Upper lobe of left lung (tissue), 6 donors: ENCODE measurements around the gene ZNF638. TPM values are rescaled to one million over a fixed set of nuclear protein-coding genes. Genes with fewer than 3 reads are reported as not detected.
A peak's percentile ranks its signal among the peaks of the same experiment; 100 is the strongest.

Experiments used
- ATAC-seq, 2 donors: fragments of 200-7000 bp; cut with Tn5 transposase; one replicate each; pipeline ENCODE4 v1.9.1; 2022; ENCODE audit warnings: mild to moderate bottlenecking in 2 of 2, moderate library complexity in 2 of 2; ENCODE audit not compliant: low FRiP score in 2 of 2
- DNase-seq, 2 donors: peaks; one replicate each; pipeline ENCODE4 v3.0.0-alpha.2; 2019 to 2020
- H3K27ac ChIP-seq, 4 donors: fragments of 200-600 bp; sonication (generic); one replicate each; pipeline ENCODE4 v1.5.1; 2016 to 2019
- H3K27me3 ChIP-seq, 4 donors: fragments of 200-600 bp; sonication (generic); one replicate each; pipeline ENCODE4 v1.5.1; 2017 to 2019
- H3K36me3 ChIP-seq, 4 donors: fragments of 200-600 bp; sonication (generic); one replicate each; pipeline ENCODE4 v1.5.1; 2016 to 2019
- H3K4me1 ChIP-seq, 4 donors: fragments of 200-600 bp; sonication (generic); one replicate each; pipeline ENCODE4 v1.5.1; 2018 to 2019
- H3K4me3 ChIP-seq, 4 donors: fragments of 200-600 bp; sonication (generic); one replicate each; pipeline ENCODE4 v1.5.1; 2017 to 2019; ENCODE audit warnings: mild to moderate bottlenecking in 2 of 4, moderate library complexity in 1 of 4
- H3K9me3 ChIP-seq, 4 donors: fragments of 200-600 bp; sonication (generic); one replicate each; pipeline ENCODE4 v1.5.1; 2018 to 2019
- EP300 ChIP-seq, 4 donors: sonication (generic); formaldehyde crosslinking; IDR thresholded peaks; one replicate each; pipeline ENCODE4 v1.5.1; 2017; ENCODE audit warnings: antibody characterized with exemption in 4 of 4, control low read depth in 2 of 4
- POLR2A ChIP-seq, 4 donors: fragments of 450-650 bp; IDR thresholded peaks; one replicate each; pipeline ENCODE4 v1.5.1; 2016 to 2017; ENCODE audit warnings: antibody characterized with exemption in 4 of 4, mild to moderate bottlenecking in 2 of 4
- POLR2AphosphoS5 ChIP-seq, 2 donors: sonication (generic); formaldehyde crosslinking; IDR thresholded peaks; one replicate each; pipeline ENCODE4 v1.5.1; 2017; ENCODE audit warnings: antibody characterized with exemption in 2 of 2
- WGBS, 2 donors: methylation state at CpG; one replicate each; pipeline ENCODE4 v1.1.5; 2017 to 2018; 5-methylcytosine and 5-hydroxymethylcytosine counted together
- total RNA-seq, 6 donors: library from RNA; depleted of rRNA in 4 of 6; stranded (reverse); fragments of >200 nt in 4 of 6; gene quantifications; one replicate each; pipeline versions ENCODE4 v1.1.0 to v1.2.1, GENCODE V29; 2016 to 2021
- TF ChIP-seq, protein P1 (sequence below), 6 experiments: fragments of 450-650 bp in 4 of 6; fragments of 200-600 bp in 2 of 6; sonication (generic) in 2 of 6; IDR thresholded peaks; one replicate each; pipeline ENCODE4 v1.5.1; 2016 to 2019; ENCODE audit warnings: antibody characterized with exemption in 6 of 6
- donor health status: DM: no; HTN: no; CAD: no; lungs with moderate emphysema.
- donor health status: DM: no; HTN: yes; CAD: no; lungs with severe emphysema.

ZNF638 gene
- total RNA-seq, 6 donors from 2014 or later = 87.5 to 405 (median 115) TPM

DNA sequence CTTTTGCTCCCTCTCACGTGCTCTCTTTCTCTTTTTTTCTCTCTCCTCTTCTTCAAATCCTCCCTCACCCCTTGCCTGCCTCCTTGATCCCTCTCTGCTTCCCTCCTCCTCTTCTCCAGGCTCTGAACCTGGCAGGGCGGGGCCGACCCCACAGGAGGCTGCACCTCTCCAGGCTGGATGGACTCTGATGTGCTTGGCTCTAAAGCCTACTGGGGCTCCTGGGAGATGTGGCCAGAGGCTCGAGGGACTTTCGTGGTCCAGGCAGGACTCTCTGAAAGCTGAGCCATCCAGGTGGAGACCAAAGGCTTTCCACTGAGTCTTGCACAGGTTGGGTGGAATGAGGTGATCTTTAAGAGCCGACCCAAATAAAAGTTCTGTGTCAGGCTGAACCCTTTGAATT is 147.2 kb downstream of the ZNF638 start:
- H3K27me3 ChIP-seq = no peaks in the 10 kb centered on the region
- 70 to 92% methylated on average over 6 of the region's 6 CpGs for WGBS, 2 donors
- no peak for TF ChIP-seq POLR2A (IDR thresholded peaks at IDR 0.05)
- no peak for TF ChIP-seq EP300 (IDR thresholded peaks at IDR 0.05)
- no peak for TF ChIP-seq POLR2AphosphoS5 (IDR thresholded peaks at IDR 0.05)
- TF ChIP-seq, protein P1, sequence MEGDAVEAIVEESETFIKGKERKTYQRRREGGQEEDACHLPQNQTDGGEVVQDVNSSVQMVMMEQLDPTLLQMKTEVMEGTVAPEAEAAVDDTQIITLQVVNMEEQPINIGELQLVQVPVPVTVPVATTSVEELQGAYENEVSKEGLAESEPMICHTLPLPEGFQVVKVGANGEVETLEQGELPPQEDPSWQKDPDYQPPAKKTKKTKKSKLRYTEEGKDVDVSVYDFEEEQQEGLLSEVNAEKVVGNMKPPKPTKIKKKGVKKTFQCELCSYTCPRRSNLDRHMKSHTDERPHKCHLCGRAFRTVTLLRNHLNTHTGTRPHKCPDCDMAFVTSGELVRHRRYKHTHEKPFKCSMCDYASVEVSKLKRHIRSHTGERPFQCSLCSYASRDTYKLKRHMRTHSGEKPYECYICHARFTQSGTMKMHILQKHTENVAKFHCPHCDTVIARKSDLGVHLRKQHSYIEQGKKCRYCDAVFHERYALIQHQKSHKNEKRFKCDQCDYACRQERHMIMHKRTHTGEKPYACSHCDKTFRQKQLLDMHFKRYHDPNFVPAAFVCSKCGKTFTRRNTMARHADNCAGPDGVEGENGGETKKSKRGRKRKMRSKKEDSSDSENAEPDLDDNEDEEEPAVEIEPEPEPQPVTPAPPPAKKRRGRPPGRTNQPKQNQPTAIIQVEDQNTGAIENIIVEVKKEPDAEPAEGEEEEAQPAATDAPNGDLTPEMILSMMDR (IDR thresholded peaks at IDR 0.05) = no peak
- peaks cover 0 to 19% (median 2%) of the 10 kb centered on the region in 4 donors for H3K36me3 ChIP-seq
- DNase-seq (no peak), ATAC-seq (no peak)
- H3K4me1 ChIP-seq = peaks cover 14 to 33% (median 17%) of the 10 kb centered on the region in 4 donors
- H3K4me3 ChIP-seq = no peak overlapping the region
- H3K27ac ChIP-seq = peak overlapping the region in 1 of 4 donors; percentile 80
- no peaks in the 10 kb centered on the region for H3K9me3 ChIP-seq

DNA sequence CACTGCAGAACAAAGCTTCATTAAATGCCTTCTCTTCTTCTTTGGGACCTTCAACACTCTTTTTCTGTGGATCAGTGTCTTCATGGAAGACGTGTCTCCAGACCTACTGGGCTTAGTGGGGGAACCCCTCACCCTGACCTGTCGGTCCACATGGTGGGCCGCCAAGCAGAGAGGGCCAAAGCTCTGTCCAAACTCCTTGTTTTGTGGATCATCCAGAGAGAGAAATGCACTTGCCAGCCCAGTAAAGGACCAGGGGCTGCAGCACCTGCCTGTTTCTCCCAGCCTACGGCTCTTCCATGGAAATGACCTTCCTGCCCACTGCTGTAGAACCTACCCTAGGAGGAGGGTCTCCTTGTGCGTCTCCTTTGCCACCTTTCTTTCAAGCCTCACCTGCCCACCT is 147.7 kb downstream of the ZNF638 start:
- no peak overlapping the region for H3K4me3 ChIP-seq
- DNase-seq (no peak), ATAC-seq (no peak)
- H3K9me3 ChIP-seq = no peaks in the 10 kb centered on the region
- TF ChIP-seq POLR2AphosphoS5 (IDR thresholded peaks at IDR 0.05) (no peak), POLR2A (IDR thresholded peaks at IDR 0.05) (no peak), EP300 (IDR thresholded peaks at IDR 0.05) (no peak)
- TF ChIP-seq, protein P1 (IDR thresholded peaks at IDR 0.05) = no peak
- H3K4me1 ChIP-seq = peaks cover 10 to 29% (median 15%) of the 10 kb centered on the region in 4 donors
- H3K27ac ChIP-seq = peak overlapping the region in 1 of 4 donors; percentile 80
- WGBS, 2 donors = 95 to 99% methylated on average over 4 to 5 of the region's 5 CpGs
- no peaks in the 10 kb centered on the region for H3K27me3 ChIP-seq
- H3K36me3 ChIP-seq = peaks cover 0 to 19% (median 2%) of the 10 kb centered on the region in 4 donors

DNA sequence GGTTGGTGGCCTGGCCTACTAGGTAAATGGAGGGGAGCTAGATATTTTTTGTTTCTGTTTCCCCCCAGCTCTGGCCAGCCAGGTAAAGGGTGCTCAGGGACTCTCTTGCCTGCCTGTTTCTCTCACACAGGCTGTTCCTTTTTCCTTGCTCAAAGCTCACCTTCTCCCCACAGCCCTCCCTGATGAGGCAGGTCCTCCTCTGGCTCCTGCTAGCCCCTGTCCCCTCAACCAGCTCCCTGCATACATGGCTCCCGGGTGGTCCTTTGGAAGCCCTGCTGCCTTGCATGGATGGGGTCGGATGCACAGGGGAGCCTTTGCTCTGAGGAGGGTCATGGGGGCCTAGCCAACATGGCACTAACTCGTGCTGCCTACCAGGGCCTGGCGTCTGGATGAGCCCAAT is 149.5 kb downstream of the ZNF638 start:
- TF ChIP-seq, protein P1 (IDR thresholded peaks at IDR 0.05) = no peak
- no peak for TF ChIP-seq EP300 (IDR thresholded peaks at IDR 0.05)
- TF ChIP-seq POLR2AphosphoS5 (IDR thresholded peaks at IDR 0.05) = no peak
- TF ChIP-seq POLR2A (IDR thresholded peaks at IDR 0.05) = no peak
- DNase-seq (no peak), ATAC-seq (no peak)
- no peaks in the 10 kb centered on the region for H3K27me3 ChIP-seq
- WGBS, 2 donors = 84 to 90% methylated on average over 1 to 4 of the region's 4 CpGs
- H3K4me1 ChIP-seq = peaks cover 0 to 10% (median 2%) of the 10 kb centered on the region in 4 donors
- H3K9me3 ChIP-seq = no peaks in the 10 kb centered on the region
- H3K4me3 ChIP-seq = no peak overlapping the region
- H3K36me3 ChIP-seq = peaks cover 0 to 19% (median 2%) of the 10 kb centered on the region in 4 donors
- no peak overlapping the region for H3K27ac ChIP-seq

DNA sequence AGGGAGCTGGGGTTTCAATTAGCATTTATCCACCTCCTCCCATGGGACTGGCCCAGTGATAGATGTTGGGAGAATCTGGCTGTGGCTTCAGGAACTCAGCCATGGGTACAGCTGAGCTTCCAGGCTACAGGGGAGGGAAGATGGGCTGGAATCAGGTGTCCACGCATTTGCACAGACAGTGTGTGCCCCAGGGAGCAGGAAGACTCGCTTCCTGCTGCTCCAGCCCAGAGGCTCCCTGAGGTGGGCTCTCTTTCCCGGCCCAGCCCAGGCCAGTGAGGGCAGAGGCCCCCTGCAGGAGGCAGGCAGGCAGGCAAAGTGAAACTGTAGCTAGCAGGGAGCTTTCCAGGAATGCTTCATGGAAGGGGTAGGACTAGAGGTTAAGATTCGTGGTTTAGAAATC is 150.5 kb downstream of the ZNF638 start:
- Histone ChIP-seq H3K4me3 (no peak overlapping the region), H3K27ac (no peak overlapping the region), H3K27me3 (no peaks in the 10 kb centered on the region), H3K36me3 (peaks cover 0 to 19% (median 2%) of the 10 kb centered on the region in 4 donors), H3K4me1 (peaks cover 0 to 5% (median 4%) of the 10 kb centered on the region in 4 donors), H3K9me3 (no peaks in the 10 kb centered on the region)
- TF ChIP-seq, protein P1 (IDR thresholded peaks at IDR 0.05) = no peak
- TF ChIP-seq POLR2AphosphoS5 (IDR thresholded peaks at IDR 0.05) = no peak
- no peak for TF ChIP-seq POLR2A (IDR thresholded peaks at IDR 0.05)
- no peak for TF ChIP-seq EP300 (IDR thresholded peaks at IDR 0.05)
- DNase-seq = no peak
- 45 to 64% methylated on average over 2 to 4 of the region's 4 CpGs for WGBS, 2 donors
- ATAC-seq = peak in 1 of 2 donors; percentile 52

DNA sequence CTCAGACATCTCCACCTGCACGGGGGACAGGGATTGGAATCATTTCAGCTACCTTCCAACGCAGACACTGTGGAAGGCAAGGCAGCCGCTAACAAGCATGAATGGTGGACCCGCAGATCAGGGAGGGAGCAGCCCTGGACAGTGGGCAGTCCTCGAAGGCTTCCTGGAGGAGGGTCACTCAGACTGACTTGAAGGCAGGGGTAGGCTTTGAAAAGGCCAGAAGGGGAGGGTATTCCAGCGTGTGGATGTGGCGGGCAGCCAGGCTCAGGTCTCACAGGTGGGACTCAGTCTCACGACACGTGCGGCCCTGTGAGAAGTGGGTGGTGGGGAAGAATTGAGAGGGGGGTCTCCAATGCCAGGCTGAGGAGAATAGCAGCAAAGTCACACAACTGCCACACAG is 151.7 kb downstream of the ZNF638 start:
- Histone ChIP-seq H3K27me3 (no peaks in the 10 kb centered on the region), H3K9me3 (no peaks in the 10 kb centered on the region), H3K36me3 (peaks cover 0 to 19% (median 2%) of the 10 kb centered on the region in 4 donors), H3K27ac (no peak overlapping the region), H3K4me1 (peaks cover 0 to 5% (median 2%) of the 10 kb centered on the region in 4 donors), H3K4me3 (no peak overlapping the region)
- TF ChIP-seq, protein P1 (IDR thresholded peaks at IDR 0.05) = no peak
- TF ChIP-seq POLR2A (IDR thresholded peaks at IDR 0.05) = no peak
- no peak for TF ChIP-seq EP300 (IDR thresholded peaks at IDR 0.05)
- no peak for TF ChIP-seq POLR2AphosphoS5 (IDR thresholded peaks at IDR 0.05)
- WGBS, 2 donors = 84 to 92% methylated on average over 10 of the region's 10 CpGs
- no peak for ATAC-seq
- no peak for DNase-seq
